GM21723 (cell line): ENCODE data around the gene R3HDML.

Experiments
- ATAC-seq: cut with Tn5 transposase; IDR thresholded peaks from one replicate; pipeline ENCODE4 v1.9.1; 2021; ENCODE audit warnings: mild to moderate bottlenecking, moderate library complexity; ENCODE audit not compliant: unreplicated experiment

The R3HDML gene

GRCh38 chr20:44398335-44398734, 61.5 kb downstream of the R3HDML start:
- ATAC-seq: no peak

GRCh38 chr20:44399446-44399845, 62.6 kb downstream of the R3HDML start:
- ATAC-seq: no peak

GRCh38 chr20:44400671-44400969, 63.8 kb downstream of the R3HDML start:
- ATAC-seq: no peak
